ENCODE data around the gene KIAA1217.

GRCh38 chr10:24223953-24224352 is 15.0 kb downstream of the KIAA1217 start:
- TF ChIP-seq, protein P1, sequence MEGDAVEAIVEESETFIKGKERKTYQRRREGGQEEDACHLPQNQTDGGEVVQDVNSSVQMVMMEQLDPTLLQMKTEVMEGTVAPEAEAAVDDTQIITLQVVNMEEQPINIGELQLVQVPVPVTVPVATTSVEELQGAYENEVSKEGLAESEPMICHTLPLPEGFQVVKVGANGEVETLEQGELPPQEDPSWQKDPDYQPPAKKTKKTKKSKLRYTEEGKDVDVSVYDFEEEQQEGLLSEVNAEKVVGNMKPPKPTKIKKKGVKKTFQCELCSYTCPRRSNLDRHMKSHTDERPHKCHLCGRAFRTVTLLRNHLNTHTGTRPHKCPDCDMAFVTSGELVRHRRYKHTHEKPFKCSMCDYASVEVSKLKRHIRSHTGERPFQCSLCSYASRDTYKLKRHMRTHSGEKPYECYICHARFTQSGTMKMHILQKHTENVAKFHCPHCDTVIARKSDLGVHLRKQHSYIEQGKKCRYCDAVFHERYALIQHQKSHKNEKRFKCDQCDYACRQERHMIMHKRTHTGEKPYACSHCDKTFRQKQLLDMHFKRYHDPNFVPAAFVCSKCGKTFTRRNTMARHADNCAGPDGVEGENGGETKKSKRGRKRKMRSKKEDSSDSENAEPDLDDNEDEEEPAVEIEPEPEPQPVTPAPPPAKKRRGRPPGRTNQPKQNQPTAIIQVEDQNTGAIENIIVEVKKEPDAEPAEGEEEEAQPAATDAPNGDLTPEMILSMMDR (IDR thresholded peaks at IDR 0.05): no peak
- TF ChIP-seq POLR2A (IDR thresholded peaks at IDR 0.05) (no peak), POLR2AphosphoS5 (IDR thresholded peaks at IDR 0.05; ENCODE audit: insufficient read depth in 1 of 2, low read depth in 1 of 2) (no peak)
